8988T (cell line): Measurements from ENCODE around the gene LACC1.

Experiments used
- DNase-seq: peaks from one replicate; pipeline ENCODE4 v3.0.0; 2011

Gene LACC1

DNA sequence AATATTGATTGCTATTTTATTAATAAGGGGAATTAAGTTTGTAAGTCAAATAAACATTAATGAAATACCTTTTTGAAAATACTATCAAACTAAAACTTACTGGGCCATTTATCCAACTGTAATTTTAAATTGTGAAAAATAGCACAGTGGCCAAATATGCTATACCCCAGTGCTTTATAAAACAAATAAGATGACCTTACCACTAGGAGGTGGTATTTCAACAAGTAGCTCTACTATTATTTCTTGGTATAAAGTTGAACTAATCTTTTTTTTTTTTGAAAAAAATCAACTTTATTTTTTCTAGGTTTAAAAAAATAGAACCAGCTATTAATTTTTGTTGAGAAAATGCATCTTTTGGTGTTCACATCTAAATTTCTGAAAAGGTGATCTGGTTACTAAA, 14.7 kb downstream of the LACC1 start:
- no peak for DNase-seq

GRCh38 chr13:43895940-43896339, 16.2 kb downstream of the LACC1 start:
- no peak for DNase-seq

DNA sequence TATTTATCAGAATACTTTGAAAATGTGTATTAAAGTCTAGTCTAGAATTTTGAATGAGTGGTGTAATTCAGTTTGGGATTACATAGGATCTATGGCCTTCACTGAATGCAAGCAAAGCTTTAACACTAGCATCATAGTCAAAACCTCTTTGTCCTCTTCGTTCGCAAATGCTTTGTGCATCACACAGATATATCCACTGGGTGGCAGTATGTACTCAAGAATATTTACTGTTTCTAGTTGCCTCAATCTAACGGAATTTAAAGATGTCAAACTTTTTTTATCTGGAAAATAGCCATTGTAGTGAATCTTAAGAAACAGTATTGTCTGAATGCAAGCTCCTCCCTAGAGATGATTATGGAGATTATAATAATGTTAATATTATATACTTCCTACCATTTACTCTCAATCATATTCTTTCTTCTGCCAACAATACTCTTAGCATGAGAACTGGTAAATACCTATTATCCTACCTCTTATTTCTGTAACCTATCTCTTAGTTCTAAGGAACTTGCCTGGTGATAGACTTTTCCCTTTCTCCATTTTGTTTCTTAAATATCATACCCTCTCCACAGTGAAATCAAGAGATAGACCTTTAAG, 25.8 kb downstream of the LACC1 start:
- DNase-seq: no peak

GRCh38 chr13:43908156-43909126, 28.7 kb downstream of the LACC1 start:
- DNase-seq: no peak

DNA sequence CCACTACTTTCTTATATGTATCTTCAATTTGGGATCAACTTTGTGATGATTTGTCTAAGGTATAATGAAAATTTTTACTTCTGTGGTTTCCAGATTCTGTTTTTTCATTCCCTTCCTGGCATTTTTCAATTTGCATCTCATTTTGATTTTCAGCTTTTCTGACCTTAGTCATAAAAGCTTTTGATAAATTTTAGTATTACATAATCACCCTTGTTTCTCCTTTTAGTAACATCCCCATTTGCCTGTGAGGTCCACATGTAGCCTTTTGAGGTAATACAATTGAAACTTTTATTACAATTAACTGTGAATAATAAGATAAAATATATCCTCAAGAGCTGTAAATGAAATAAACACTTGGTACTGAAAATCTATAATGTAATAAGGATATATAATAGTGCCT, 31.2 kb downstream of the LACC1 start:
- DNase-seq: no peak

DNA sequence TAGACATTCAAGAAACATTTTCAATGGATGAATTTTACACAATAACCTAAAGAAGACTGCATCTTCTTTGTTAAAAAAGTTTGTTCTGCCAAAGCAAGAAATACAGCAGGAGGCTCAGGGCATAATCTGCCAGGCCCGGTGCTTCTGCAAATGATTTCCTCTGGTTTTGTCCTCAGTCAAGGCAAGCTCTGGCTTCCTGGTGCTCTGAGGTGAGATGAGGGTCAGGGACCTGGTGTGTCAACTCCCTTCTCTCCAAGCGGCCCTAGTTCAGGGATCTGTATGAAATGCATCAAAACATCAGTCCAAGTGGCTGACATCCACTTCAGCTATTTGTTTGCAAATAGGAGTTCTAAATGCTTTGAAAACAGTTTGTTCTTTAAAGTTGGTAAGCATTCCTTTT, 31.6 kb downstream of the LACC1 start:
- DNase-seq: no peak

DNA sequence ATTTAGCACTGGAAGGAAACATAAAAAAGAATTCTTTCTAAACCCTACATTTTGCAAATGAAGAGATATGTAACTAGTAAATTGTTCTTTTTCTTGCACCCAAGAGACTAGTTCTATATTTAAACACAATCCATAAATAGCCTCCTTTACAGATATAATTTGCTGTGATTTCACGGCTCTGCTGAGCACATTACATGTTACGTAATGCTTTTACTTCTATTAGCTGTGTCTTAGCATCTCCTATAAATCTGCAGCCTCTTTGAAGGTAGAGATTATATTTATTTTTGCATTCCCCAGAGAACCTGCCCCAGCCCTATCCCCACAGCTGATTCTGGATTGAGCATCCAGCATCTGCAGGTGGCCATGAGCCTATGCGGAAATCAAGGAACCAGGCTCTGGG, 32.2 kb downstream of the LACC1 start:
- no peak for DNase-seq

- DNase-seq: no peak
These were observed 35.7 kb downstream of the LACC1 start for GRCh38 chr13:43915451-43915850.

DNA sequence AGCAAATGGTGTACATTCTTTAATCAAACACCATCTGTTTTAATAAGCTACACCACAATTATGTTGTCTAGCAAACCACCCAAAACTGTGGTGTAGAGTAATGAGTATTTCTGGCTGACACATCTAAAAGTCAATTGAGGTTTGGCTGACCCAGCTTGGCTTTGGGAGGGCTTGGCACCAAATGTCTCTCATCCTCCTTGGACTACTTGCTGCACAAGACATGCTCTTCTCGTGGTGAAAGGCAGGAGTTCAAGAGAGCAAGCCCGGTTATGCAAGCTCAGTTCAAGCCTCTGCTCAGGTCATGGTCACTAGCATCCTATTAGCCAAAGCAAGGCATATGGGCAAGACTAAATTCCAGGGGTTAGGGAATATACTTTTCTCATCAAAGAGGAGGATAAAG, 37.1 kb downstream of the LACC1 start:
- no peak for DNase-seq

- DNase-seq: no peak
These were observed 38.9 kb downstream of the LACC1 start for GRCh38 chr13:43918636-43919035.

DNA sequence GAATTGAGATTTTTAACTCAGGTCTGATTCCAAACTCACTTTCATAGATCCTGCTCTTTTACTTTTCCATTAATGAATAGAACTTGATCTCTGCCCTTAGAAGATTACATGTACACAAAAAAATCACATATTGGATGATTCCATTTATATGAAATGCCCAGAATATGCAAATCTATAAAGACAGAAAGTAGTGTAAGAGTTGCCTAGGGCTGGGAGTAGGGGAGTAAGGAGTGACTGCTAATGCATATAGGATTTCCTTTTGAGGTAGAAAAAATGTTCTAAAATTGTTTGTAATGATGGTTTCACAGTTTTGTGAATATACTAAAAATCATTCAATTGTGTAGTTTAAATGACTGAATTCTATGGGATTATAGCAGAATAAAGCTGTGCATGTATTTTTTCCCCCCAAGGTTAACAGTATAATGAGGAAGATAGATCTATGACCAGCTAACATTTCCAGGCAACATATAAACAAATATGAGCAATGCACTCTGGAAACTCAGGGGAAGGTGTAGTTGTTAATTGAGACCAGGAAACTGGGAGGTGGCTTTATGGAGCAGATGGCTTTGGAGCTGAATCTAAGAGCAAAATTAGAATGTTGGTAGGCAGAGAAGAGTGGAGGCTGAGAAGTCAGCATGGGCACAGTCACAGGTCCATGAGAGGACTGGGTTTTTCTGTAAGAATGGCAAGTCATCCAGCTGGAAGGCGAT, 41.4 kb downstream of the LACC1 start:
- no peak for DNase-seq

GRCh38 chr13:43924549-43925245, 45.0 kb downstream of the LACC1 start:
- DNase-seq: no peak

DNA sequence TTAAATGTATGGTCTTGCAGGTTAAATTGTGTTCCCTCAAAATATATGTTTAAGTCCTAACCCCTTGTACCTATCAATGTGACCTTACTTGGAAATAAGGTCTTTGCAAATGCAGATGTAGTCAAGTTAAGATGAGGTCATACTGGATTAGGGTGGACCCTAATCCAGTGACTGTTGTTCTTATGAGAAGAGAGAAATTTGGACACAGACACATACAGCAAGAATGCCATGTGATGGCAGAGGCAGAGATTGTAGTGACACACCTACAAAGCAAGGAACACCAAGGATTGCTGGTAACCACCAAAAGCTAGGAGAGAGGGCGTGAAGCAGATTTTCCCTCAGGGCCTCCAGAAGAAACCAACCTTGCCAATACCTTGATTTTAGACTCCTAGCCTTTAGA, 50.2 kb downstream of the LACC1 start:
- DNase-seq: no peak

GRCh38 chr13:43933378-43933777, 53.7 kb downstream of the LACC1 start:
- no peak for DNase-seq

DNA sequence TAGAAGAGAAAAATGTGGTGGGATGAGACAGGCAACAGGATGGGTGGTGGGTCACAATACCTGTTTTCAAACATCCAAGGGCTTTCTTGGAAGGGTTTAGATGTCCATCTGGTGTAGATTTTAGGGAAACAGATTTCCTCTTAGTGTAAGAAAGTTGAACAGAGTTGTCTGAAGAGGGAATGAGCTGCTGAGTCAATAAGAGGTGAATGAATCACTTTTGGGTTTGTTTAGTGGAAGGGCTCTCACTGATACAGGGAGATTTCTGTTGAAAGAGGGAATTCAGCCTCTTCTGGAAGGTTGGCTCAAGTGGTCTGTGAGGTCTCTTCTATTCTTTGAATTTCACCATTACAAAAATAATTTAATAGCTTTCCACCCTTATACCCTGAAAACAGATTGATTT, 54.6 kb downstream of the LACC1 start:
- DNase-seq: no peak

- no peak for DNase-seq
These were observed 56.2 kb downstream of the LACC1 start for GRCh38 chr13:43935878-43936277.

DNA sequence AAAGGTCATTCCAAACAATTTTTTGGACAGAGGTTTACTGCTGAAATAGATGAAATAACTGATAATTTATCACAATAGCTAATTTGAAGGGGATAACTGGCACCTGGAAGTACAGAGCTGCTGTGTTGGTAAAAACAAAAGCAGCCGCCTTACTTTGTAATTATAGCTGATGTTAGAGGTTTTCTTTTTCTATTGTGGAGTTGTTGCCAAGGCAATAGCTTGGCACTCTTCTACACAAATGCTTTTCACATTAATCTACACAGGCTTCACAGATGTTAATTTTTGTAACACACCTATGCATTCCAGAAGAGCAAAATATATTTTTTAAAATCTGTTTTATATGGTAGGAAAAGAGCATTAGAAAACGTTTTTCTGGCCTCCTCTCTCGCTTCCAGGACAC, 56.9 kb downstream of the LACC1 start:
- DNase-seq: no peak

- no peak for DNase-seq
These were observed 58.1 kb downstream of the LACC1 start for GRCh38 chr13:43937839-43938238.

DNA sequence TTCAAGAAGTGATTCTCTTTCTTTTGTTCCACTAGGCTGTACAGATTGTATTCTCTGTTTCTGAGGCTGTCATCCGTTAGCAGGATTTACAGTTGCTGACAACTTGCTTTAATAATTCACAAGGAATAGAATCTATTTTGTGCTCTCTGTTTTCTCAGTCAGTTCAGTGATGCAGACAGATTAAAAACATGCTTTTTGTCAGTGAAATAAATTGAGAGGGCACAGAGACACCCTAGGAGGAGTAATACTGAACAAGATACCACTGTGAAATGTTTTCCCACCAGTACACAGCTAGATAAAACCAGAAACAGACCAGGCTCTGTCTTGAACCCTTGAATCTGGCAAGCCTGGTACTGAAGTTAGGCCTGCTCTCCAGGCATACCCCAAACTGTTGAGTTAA, 58.7 kb downstream of the LACC1 start:
- no peak for DNase-seq

DNA sequence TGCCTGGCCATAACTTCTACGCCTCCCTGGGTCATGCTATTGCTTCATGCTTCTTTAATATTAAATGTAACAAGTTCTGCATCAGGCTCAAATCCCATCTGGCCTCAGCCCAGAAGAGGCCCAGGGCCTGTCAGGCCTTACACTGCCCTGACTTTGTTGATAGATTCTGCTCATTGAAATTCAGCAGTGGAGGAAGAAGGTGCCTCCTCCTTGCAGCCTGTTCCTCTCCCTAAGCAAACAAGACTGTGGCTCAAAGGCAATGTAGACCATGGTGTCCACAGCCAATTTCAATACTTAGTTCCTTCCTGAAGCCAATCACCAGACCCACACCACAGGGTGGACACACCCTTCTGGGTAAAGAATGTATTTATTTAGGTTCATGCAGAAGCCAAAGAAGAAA, 59.4 kb downstream of the LACC1 start:
- DNase-seq: no peak

- no peak for DNase-seq
These were observed 62.6 kb downstream of the LACC1 start for GRCh38 chr13:43942286-43942685.
